SK-MEL-5 (cell line): ENCODE data around the gene ETFRF1. TPM values are rescaled to one million over a fixed set of nuclear protein-coding genes. Genes with fewer than 3 reads are reported as not detected.

Source experiments
- DNase-seq: peaks from one replicate; pipeline ENCODE4 v3.0.0-alpha.2; 2016; ENCODE audit warnings: low read depth, low spot score
- in situ Hi-C: cut with HindIII; loops from 2 replicates; pipeline ENCODE4 v1.10.0; 2016; ENCODE audit warnings: low sequenced_read_pairs, high pct_unique_total_duplicates, low pct_unique_long_range_greater_than_20kb
- total RNA-seq: library from RNA; depleted of rRNA; stranded (reverse); fragments of >200 nt; shearing (Covaris generic); gene quantifications from 2 replicates; pipeline ENCODE4 v1.2.3, GENCODE V29; 2014; rRNA removed

The ETFRF1 gene
- total RNA-seq, 1 experiment from 2014 or later = 25.9 TPM

DNA sequence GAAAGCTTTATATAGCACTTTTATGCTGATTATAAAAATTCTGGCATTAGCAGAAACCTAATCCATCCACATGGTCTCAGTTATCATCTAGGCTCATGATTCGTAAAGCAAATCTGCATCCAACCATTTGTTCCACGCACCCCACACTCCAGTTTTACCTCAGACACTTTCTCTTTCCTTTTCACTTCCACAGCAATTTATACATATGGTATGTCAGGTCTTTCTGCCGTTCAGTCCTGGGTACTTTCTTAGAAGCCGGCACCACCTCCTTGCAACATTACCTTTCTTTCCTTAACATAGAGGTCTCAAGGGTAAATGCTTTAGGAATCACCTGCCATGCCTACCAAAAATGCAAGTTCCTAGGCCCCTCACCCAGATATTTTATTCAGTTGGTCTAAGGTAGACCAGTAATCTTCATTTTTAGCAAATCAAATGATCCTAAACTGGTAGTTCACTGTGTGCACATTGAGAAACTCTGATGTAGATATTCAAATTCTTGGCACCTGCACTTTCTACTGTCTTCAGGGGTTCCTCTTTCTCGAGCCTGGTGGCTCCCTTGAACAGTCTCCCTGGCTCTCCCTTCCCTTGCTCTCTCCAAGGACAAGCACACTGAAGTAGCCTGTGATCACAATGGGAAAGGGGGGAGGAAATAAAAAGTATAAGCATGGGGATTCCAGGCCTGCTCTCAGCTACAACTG is 58.5 kb downstream of the ETFRF1 start:
- in situ Hi-C loops = no loop called here

DNA sequence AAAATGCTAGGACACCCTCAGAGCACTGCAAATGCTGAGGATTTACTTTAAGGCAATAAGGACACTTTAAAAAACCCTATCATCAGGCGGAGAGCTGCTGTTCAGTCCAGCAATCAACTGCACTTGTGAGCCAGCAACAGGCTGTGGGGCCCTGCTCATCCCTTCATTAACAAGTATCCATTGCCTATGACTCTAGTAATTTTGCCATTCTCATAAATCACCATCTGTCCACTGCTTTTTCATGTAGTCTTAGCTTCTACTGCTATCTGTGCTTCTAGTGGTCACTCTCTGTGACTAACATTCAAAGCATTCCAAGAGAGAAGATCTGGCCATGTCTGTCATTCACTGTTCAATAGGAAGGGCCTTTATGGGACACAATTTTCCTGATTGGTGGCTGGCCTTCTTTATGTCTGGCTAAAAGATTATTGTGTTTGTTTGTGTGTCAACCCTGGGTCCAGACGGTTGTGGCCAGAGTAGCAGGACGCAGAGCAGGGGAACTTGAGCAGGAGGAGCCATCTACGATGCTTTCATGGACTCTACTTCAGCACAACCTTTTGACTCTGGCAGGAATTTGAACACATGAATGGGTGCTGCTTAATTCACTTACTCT is 59.3 kb downstream of the ETFRF1 start:
- DNase-seq = no peak
- in situ Hi-C loops = no loop called here

More for the DNA sequence above, 58.5 kb downstream of the ETFRF1 start:
- no peak for DNase-seq

Other genes starting within 250 kb of the ETFRF1 start
- 0.05 and 0.27 TPM in 2 replicates for gene BCAT1, start 246.1 kb upstream of the ETFRF1 start, total RNA-seq
- 0.21 TPM in 1 of 2 replicates, not detected in the other for gene DNAI7, start 77 bp upstream of the ETFRF1 start, total RNA-seq
- 9.7 and 11.9 TPM in 2 replicates for gene KRAS, start 55.7 kb downstream of the ETFRF1 start, total RNA-seq